A549 (cell line): ENCODE data around the gene OCA2.

ENCODE experiments used
- KDM5A ChIP-seq: fragments of 200-600 bp; sonication (generic); IDR thresholded peaks from 2 replicates; pipeline ENCODE4 v1.6.1; 2016; ENCODE audit warnings: antibody characterized with exemption, mild to moderate bottlenecking
- TF ChIP-seq, protein P1 (sequence below): fragments of >200 bp; sonication (Bioruptor Twin); formaldehyde crosslinking; IDR thresholded peaks from 3 replicates; pipeline ENCODE4 v1.5.1; 2016

DNA sequence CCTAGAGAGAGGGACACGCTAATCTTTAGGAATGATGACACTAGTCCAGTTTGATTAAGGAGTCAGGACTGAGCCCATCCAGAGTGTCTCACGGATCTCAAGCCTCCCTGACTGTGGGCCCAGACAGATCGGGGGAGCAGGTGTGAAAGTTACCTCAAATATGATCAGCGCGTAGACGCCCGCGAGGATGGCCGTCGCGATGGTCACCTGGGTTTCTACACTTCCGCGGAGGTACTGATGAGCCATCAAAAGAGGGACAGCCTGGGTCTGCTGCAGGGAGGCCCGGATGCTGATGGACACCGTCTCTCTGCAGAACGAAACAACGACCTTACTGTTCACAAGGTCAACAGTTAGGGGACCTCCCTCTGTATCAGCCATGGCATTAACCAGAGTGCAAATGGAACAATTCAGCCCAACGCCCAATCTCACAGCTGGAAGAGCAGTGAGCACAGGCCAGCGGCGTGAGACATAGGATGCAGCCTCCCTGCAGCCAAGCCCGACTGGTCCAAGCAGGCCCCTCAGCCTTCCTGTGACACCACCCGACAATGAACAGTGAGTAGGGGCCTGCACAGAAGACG lies 84.4 kb downstream of the OCA2 start:
- TF ChIP-seq, protein P1, sequence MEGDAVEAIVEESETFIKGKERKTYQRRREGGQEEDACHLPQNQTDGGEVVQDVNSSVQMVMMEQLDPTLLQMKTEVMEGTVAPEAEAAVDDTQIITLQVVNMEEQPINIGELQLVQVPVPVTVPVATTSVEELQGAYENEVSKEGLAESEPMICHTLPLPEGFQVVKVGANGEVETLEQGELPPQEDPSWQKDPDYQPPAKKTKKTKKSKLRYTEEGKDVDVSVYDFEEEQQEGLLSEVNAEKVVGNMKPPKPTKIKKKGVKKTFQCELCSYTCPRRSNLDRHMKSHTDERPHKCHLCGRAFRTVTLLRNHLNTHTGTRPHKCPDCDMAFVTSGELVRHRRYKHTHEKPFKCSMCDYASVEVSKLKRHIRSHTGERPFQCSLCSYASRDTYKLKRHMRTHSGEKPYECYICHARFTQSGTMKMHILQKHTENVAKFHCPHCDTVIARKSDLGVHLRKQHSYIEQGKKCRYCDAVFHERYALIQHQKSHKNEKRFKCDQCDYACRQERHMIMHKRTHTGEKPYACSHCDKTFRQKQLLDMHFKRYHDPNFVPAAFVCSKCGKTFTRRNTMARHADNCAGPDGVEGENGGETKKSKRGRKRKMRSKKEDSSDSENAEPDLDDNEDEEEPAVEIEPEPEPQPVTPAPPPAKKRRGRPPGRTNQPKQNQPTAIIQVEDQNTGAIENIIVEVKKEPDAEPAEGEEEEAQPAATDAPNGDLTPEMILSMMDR, result no peak
- no peak for TF ChIP-seq KDM5A
